Measurements from ENCODE around the gene JAGN1. TPM values are rescaled to one million over a fixed set of nuclear protein-coding genes. Genes with fewer than 3 reads are reported as not detected.

Gene JAGN1
- polyA plus RNA-seq, 1 donor (not counting 4 experiments of a cell fraction or from before 2014, with no cell fraction given) = 48.0 TPM

- Histone ChIP-seq H3K4me1 (ENCODE audit: control insufficient read depth, extremely low read depth, insufficient read depth, low read length) (peaks cover 17% of the 10 kb centered on the region), H4K20me1 (ENCODE audit: control insufficient read depth, extremely low read depth, insufficient read depth, low read length) (no peaks in the 10 kb centered on the region)
- no peak for FAIRE-seq
Measured at GRCh38 chr3:9930804-9931418, 40.5 kb downstream of the JAGN1 start.

DNA sequence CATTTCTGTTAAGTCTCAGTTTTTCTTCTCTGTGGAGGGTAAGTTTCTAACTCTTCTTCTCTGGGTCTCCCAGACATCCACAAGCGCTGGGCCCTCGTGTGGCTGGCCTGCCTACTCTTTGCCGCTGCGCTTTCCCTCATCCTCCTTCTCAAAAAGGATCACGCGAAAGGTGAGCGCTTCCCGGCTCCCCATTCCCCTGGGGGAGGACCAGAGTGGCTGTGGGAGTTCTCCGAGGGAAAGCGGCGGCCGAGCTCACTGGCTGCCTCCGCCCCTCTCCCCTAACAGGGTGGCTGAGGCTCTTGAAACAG, 42.1 kb downstream of the JAGN1 start:
- H3K36me3 ChIP-seq (ENCODE audit: control insufficient read depth in 2 of 2, extremely low read depth in 1 of 2, insufficient read depth in 2 of 2, low read length in 2 of 2) = peaks cover 4 to 9% of the 10 kb centered on the region in 2 experiments
- H4K20me1 ChIP-seq (ENCODE audit: control insufficient read depth, extremely low read depth, insufficient read depth, low read length) = no peaks in the 10 kb centered on the region
- H3K4me2 ChIP-seq (ENCODE audit: control insufficient read depth, extremely low read depth, insufficient read depth, low read depth, low read length) = peak overlapping the region; percentile 77
- H3K27ac ChIP-seq (ENCODE audit: control insufficient read depth, insufficient read depth, low read length) = peak overlapping the region; percentile 52
- peak overlapping the region; percentile 85 for H3K9ac ChIP-seq (ENCODE audit: control insufficient read depth, extremely low read depth, insufficient read depth, low read length)
- TF ChIP-seq, protein P1, sequence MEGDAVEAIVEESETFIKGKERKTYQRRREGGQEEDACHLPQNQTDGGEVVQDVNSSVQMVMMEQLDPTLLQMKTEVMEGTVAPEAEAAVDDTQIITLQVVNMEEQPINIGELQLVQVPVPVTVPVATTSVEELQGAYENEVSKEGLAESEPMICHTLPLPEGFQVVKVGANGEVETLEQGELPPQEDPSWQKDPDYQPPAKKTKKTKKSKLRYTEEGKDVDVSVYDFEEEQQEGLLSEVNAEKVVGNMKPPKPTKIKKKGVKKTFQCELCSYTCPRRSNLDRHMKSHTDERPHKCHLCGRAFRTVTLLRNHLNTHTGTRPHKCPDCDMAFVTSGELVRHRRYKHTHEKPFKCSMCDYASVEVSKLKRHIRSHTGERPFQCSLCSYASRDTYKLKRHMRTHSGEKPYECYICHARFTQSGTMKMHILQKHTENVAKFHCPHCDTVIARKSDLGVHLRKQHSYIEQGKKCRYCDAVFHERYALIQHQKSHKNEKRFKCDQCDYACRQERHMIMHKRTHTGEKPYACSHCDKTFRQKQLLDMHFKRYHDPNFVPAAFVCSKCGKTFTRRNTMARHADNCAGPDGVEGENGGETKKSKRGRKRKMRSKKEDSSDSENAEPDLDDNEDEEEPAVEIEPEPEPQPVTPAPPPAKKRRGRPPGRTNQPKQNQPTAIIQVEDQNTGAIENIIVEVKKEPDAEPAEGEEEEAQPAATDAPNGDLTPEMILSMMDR (optimal IDR thresholded peaks at IDR 0.05 in 1 of 3, IDR thresholded peaks at IDR 0.05 in 1 of 3, conservative IDR thresholded peaks at IDR 0.05 in 1 of 3; ENCODE audit: extremely low read depth in 1 of 3, insufficient read depth in 2 of 3, low read length in 3 of 3) = no peak
- TF ChIP-seq EZH2 (IDR thresholded peaks at IDR 0.05; ENCODE audit: low read length) = no peak
- peak overlapping the region; percentile 66 for H2AFZ ChIP-seq (ENCODE audit: control insufficient read depth, low read length)
- H3K27me3 ChIP-seq (ENCODE audit: control insufficient read depth, extremely low read depth, insufficient read depth, low read length) = no peaks in the 10 kb centered on the region
- peak overlapping the region; percentile 78 to 91 (median 89) for H3K4me3 ChIP-seq (ENCODE audit: control insufficient read depth in 2 of 3, extremely low read depth in 1 of 3, insufficient read depth in 2 of 3, low read depth in 1 of 3, low read length in 3 of 3)
- dilution Hi-C loops (cut with MboI; ENCODE audit: extremely low pct_ligation_motif_present, low sequenced_read_pairs) = no loop called here
- H3K79me2 ChIP-seq (ENCODE audit: control insufficient read depth, insufficient read depth, low read length) = peaks cover 4% of the 10 kb centered on the region
- H3K4me1 ChIP-seq (ENCODE audit: control insufficient read depth, extremely low read depth, insufficient read depth, low read length) = peaks cover 17% of the 10 kb centered on the region
- H3K9me3 ChIP-seq (ENCODE audit: control insufficient read depth, low read depth, low read length) = no peaks in the 10 kb centered on the region
- FAIRE-seq (no peak), DNase-seq (ENCODE audit: low read depth, low spot score) (no peak)
- no peaks in the 10 kb centered on the region for H3K9me1 ChIP-seq (ENCODE audit: control insufficient read depth, extremely low read depth, insufficient read depth, low read length)

More at GRCh38 chr3:9930804-9931418, 40.5 kb downstream of the JAGN1 start:
- TF ChIP-seq, protein P1 (optimal IDR thresholded peaks at IDR 0.05 in 1 of 3, IDR thresholded peaks at IDR 0.05 in 1 of 3, conservative IDR thresholded peaks at IDR 0.05 in 1 of 3; ENCODE audit: extremely low read depth in 1 of 3, insufficient read depth in 2 of 3, low read length in 3 of 3) = peak in 1 of 3 experiments; percentile 40
- no peak for TF ChIP-seq EZH2 (IDR thresholded peaks at IDR 0.05; ENCODE audit: low read length)
- H3K4me2 ChIP-seq (ENCODE audit: control insufficient read depth, extremely low read depth, insufficient read depth, low read depth, low read length) = no peak overlapping the region
- H2AFZ ChIP-seq (ENCODE audit: control insufficient read depth, low read length) = no peak overlapping the region
- no peak overlapping the region for H3K9ac ChIP-seq (ENCODE audit: control insufficient read depth, extremely low read depth, insufficient read depth, low read length)
- H3K79me2 ChIP-seq (ENCODE audit: control insufficient read depth, insufficient read depth, low read length) = peaks cover 4% of the 10 kb centered on the region
- H3K9me3 ChIP-seq (ENCODE audit: control insufficient read depth, low read depth, low read length) = no peaks in the 10 kb centered on the region
- H3K9me1 ChIP-seq (ENCODE audit: control insufficient read depth, extremely low read depth, insufficient read depth, low read length) = no peaks in the 10 kb centered on the region
- no peak overlapping the region for H3K27ac ChIP-seq (ENCODE audit: control insufficient read depth, insufficient read depth, low read length)
- H3K36me3 ChIP-seq (ENCODE audit: control insufficient read depth in 2 of 2, extremely low read depth in 1 of 2, insufficient read depth in 2 of 2, low read length in 2 of 2) = peaks cover 4 to 6% of the 10 kb centered on the region in 2 experiments
- DNase-seq (ENCODE audit: low read depth, low spot score) = no peak
- no peak overlapping the region for H3K4me3 ChIP-seq (ENCODE audit: control insufficient read depth in 2 of 3, extremely low read depth in 1 of 3, insufficient read depth in 2 of 3, low read depth in 1 of 3, low read length in 3 of 3)
- H3K27me3 ChIP-seq (ENCODE audit: control insufficient read depth, extremely low read depth, insufficient read depth, low read length) = no peaks in the 10 kb centered on the region
- dilution Hi-C loops (cut with MboI; ENCODE audit: extremely low pct_ligation_motif_present, low sequenced_read_pairs) = no loop called here

Measured in keratinocyte (primary cell).